Measurements from ENCODE around the gene COL12A1. TPM values are rescaled to one million over a fixed set of nuclear protein-coding genes. Genes with fewer than 3 reads are reported as not detected.

The COL12A1 gene
- total and polyA plus RNA-seq, 10 of the 15 experiments (the other 5 are each of a cell fraction or from before 2014, with no cell fraction given), result under 0.01 to 0.69 (median 0.11) TPM; not detected in 6

DNA sequence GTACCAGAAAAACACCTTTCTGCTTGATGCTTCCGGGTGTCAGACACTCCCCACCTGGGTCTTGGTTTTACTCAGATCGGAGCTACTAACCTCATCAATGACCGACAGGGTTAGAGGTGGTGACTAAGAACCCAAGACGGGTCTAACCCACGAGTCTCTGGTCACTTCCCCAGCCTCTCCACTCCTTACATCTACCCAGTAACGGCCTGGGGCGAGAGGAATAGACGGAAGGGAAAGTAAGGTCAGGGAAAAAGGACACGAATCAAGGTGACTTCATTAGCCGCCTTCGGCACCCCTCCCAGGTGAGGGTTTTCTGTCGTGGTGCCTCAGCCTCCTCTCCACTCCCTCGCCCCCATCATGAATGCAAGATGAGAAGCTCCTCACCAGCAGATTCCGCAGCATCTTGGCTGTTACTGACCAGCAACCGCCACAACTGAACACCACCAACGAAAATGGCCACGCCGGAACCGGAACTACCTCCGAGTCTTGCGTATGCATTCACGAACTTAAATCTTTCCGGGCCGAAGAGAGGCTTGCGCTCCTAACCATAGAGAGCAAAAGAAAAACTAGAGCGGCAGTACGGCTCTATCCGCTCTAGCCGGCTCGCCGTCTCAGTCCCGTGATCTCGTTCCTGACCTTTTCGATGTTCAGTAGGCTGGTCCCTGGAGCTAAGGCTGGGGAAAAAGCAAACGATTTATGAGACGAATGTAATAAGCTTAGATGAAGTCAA, 37.6 kb upstream of the COL12A1 start, which contains the start of gene COX7A2 (continued):
- TF ChIP-seq PBX3 (IDR thresholded peaks at IDR 0.05; ENCODE audit: insufficient replicate concordance, low read depth, low read length) (peak; percentile 40), MYC (IDR thresholded peaks at IDR 0.05; ENCODE audit: insufficient read depth, insufficient read length, insufficient replicate concordance, low read length, severe bottlenecking) (no peak), CBX3 (IDR thresholded peaks at IDR 0.05; ENCODE audit: borderline replicate concordance, low read depth) (no peak), SIN3A (IDR thresholded peaks at IDR 0.05; ENCODE audit: low read depth, low read length) (peak; percentile 26; the same call in 1 of the 2 replicates), BMI1 (IDR thresholded peaks at IDR 0.05; ENCODE audit: borderline replicate concordance) (0 out of 2 replicates have a peak, but pooled peaks have one; percentile 21), SPI1 (IDR thresholded peaks at IDR 0.05; ENCODE audit: borderline replicate concordance, insufficient read depth, low read depth, low read length) (peak; percentile 81; the same call in 1 of the 2 replicates), MAX (IDR thresholded peaks at IDR 0.05; ENCODE audit: low read depth, low read length) (no peak), NBN (IDR thresholded peaks at IDR 0.05) (peak; percentile 87), MTA2 (IDR thresholded peaks at IDR 0.05; ENCODE audit: low read depth) (peak; percentile 61; the same call in 1 of the 2 replicates), E2F4 (IDR thresholded peaks at IDR 0.05; ENCODE audit: low read depth, low read length) (no peak)
- TF ChIP-seq, protein P1, sequence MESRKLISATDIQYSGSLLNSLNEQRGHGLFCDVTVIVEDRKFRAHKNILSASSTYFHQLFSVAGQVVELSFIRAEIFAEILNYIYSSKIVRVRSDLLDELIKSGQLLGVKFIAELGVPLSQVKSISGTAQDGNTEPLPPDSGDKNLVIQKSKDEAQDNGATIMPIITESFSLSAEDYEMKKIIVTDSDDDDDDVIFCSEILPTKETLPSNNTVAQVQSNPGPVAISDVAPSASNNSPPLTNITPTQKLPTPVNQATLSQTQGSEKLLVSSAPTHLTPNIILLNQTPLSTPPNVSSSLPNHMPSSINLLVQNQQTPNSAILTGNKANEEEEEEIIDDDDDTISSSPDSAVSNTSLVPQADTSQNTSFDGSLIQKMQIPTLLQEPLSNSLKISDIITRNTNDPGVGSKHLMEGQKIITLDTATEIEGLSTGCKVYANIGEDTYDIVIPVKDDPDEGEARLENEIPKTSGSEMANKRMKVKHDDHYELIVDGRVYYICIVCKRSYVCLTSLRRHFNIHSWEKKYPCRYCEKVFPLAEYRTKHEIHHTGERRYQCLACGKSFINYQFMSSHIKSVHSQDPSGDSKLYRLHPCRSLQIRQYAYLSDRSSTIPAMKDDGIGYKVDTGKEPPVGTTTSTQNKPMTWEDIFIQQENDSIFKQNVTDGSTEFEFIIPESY (IDR thresholded peaks at IDR 0.05), result no peak; the same call in 1 of the 2 replicates
- TF ChIP-seq, protein P2, sequence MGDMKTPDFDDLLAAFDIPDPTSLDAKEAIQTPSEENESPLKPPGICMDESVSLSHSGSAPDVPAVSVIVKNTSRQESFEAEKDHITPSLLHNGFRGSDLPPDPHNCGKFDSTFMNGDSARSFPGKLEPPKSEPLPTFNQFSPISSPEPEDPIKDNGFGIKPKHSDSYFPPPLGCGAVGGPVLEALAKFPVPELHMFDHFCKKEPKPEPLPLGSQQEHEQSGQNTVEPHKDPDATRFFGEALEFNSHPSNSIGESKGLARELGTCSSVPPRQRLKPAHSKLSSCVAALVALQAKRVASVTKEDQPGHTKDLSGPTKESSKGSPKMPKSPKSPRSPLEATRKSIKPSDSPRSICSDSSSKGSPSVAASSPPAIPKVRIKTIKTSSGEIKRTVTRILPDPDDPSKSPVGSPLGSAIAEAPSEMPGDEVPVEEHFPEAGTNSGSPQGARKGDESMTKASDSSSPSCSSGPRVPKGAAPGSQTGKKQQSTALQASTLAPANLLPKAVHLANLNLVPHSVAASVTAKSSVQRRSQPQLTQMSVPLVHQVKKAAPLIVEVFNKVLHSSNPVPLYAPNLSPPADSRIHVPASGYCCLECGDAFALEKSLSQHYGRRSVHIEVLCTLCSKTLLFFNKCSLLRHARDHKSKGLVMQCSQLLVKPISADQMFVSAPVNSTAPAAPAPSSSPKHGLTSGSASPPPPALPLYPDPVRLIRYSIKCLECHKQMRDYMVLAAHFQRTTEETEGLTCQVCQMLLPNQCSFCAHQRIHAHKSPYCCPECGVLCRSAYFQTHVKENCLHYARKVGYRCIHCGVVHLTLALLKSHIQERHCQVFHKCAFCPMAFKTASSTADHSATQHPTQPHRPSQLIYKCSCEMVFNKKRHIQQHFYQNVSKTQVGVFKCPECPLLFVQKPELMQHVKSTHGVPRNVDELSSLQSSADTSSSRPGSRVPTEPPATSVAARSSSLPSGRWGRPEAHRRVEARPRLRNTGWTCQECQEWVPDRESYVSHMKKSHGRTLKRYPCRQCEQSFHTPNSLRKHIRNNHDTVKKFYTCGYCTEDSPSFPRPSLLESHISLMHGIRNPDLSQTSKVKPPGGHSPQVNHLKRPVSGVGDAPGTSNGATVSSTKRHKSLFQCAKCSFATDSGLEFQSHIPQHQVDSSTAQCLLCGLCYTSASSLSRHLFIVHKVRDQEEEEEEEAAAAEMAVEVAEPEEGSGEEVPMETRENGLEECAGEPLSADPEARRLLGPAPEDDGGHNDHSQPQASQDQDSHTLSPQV (IDR thresholded peaks at IDR 0.05), result no peak
